GM12892 (cell line): ENCODE measurements around the gene RGS14.

Experiments
- POLR2A ChIP-seq: IDR thresholded peaks from 2 replicates; pipeline ENCODE4 v1.6.1; 2011; ENCODE audit warnings: low read depth, low read length, control low read depth
- POLR2AphosphoS5 ChIP-seq: IDR thresholded peaks from 2 replicates; pipeline ENCODE4 v1.6.1; 2011; ENCODE audit warnings: low read depth, low read length, control low read depth
- TAF1 ChIP-seq: IDR thresholded peaks from 2 replicates; pipeline ENCODE4 v1.6.1; 2011; ENCODE audit warnings: low read depth, mild to moderate bottlenecking, control low read depth, low read length, borderline replicate concordance

DNA sequence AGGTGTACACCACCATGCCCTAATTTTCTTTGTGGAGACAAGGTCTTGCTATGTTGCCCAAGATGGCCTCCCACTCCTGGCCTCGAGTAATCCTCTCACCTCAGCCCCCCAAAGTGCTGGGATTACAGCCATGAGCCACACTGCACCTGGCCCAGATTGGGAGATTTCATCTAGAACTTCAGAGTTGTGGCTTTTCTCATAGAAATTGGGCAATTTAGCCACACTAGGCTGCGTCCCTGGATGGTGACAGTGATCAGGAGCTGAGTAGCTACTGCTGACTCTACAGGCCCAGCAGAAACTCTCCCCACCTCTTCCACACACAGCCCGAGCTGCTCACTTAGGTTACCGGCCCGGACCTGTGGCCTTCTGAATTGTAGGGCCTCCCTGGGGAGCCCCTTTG lies 35.0 kb downstream of the RGS14 start:
- TF ChIP-seq POLR2A: no peak
- no peak for TF ChIP-seq POLR2AphosphoS5
- TF ChIP-seq TAF1: no peak
